HEK293 (cell line): ENCODE measurements around the gene PPP1R12C.

Experiments used
- GLI2 ChIP-seq: fragments of 450-650 bp; formaldehyde crosslinking; IDR thresholded peaks from 2 replicates; pipeline ENCODE4; 2017; ENCODE audit warnings: missing biosample characterization, missing genetic modification characterization, low read depth, borderline replicate concordance
- KLF16 ChIP-seq: fragments of 450-650 bp; formaldehyde crosslinking; IDR thresholded peaks from 2 replicates; pipeline ENCODE4 v1.5.1; 2017; ENCODE audit warnings: missing biosample characterization, missing genetic modification characterization
- MEIS1 ChIP-seq: sonication (generic); formaldehyde crosslinking; IDR thresholded peaks from 2 replicates; pipeline ENCODE4 v1.8.1; 2022; ENCODE audit warnings: missing genetic modification reagents, mild to moderate bottlenecking, borderline replicate concordance
- ZFP69B ChIP-seq: fragments of 450-650 bp; formaldehyde crosslinking; IDR thresholded peaks from 2 replicates; pipeline ENCODE4 v1.5.1; 2016; ENCODE audit warnings: missing biosample characterization, missing genetic modification characterization
- ZNF155 ChIP-seq: fragments of 450-650 bp; formaldehyde crosslinking; IDR thresholded peaks from 2 replicates; pipeline ENCODE4 v1.5.1; 2016; ENCODE audit warnings: missing biosample characterization, missing genetic modification characterization
- ZNF266 ChIP-seq: fragments of 450-650 bp; formaldehyde crosslinking; IDR thresholded peaks from 2 replicates; pipeline ENCODE4 v1.5.1; 2016; ENCODE audit warnings: missing biosample characterization, missing genetic modification characterization, low read depth
- ZNF433 ChIP-seq: fragments of 450-650 bp; formaldehyde crosslinking; IDR thresholded peaks from 2 replicates; pipeline ENCODE4 v1.5.1; 2016; ENCODE audit warnings: missing biosample characterization, missing genetic modification characterization, low read depth
- ZNF530 ChIP-seq: fragments of 450-650 bp; formaldehyde crosslinking; IDR thresholded peaks from 2 replicates; pipeline ENCODE4 v1.5.1; 2016; ENCODE audit warnings: low read depth, missing biosample characterization, missing genetic modification characterization
- ZNF600 ChIP-seq: fragments of 450-650 bp; formaldehyde crosslinking; IDR thresholded peaks from 2 replicates; pipeline ENCODE4 v1.5.1; 2016; ENCODE audit warnings: missing biosample characterization, missing genetic modification characterization
- ZNF677 ChIP-seq: fragments of 450-650 bp; IDR thresholded peaks from 2 replicates; pipeline ENCODE4 v1.5.0; 2018; ENCODE audit warnings: missing biosample characterization, mild to moderate bottlenecking, missing genetic modification characterization, moderate library complexity
- ZNF76 ChIP-seq: fragments of 450-650 bp; formaldehyde crosslinking; IDR thresholded peaks from 2 replicates; pipeline ENCODE4; 2016; ENCODE audit warnings: low read depth, missing biosample characterization, missing genetic modification characterization, borderline replicate concordance
- ZNF837 ChIP-seq: fragments of 450-650 bp; formaldehyde crosslinking; IDR thresholded peaks from 2 replicates; pipeline ENCODE4 v1.5.1; 2016; ENCODE audit warnings: missing biosample characterization, missing genetic modification characterization
- TF ChIP-seq, protein P1 (sequence below): fragments of 450-650 bp; formaldehyde crosslinking; IDR thresholded peaks from 2 replicates; pipeline ENCODE4 v1.5.1; 2016; ENCODE audit warnings: missing biosample characterization, missing genetic modification characterization
- TF ChIP-seq, protein P2 (sequence below): fragments of 450-650 bp; formaldehyde crosslinking; IDR thresholded peaks from 2 replicates; pipeline ENCODE4 v1.5.1; 2017; ENCODE audit warnings: missing biosample characterization, missing genetic modification characterization
- TF ChIP-seq, protein P3 (sequence below): fragments of 450-650 bp; formaldehyde crosslinking; IDR thresholded peaks from 2 replicates; pipeline ENCODE4 v1.5.1; 2016; ENCODE audit warnings: missing biosample characterization, missing genetic modification characterization
- TF ChIP-seq, protein P4 (sequence below): fragments of 450-650 bp; formaldehyde crosslinking; IDR thresholded peaks from 2 replicates; pipeline ENCODE4 v1.5.1; 2016; ENCODE audit warnings: missing biosample characterization, missing genetic modification characterization
- TF ChIP-seq, protein P5 (sequence below): fragments of 450-650 bp; formaldehyde crosslinking; IDR thresholded peaks from 2 replicates; pipeline ENCODE4 v1.5.1; 2016; ENCODE audit warnings: missing biosample characterization, missing genetic modification characterization
- TF ChIP-seq, protein P6 (sequence below): fragments of 450-650 bp; formaldehyde crosslinking; IDR thresholded peaks from 2 replicates; pipeline ENCODE4 v1.5.1; 2016; ENCODE audit warnings: missing biosample characterization, missing genetic modification characterization
- TF ChIP-seq, protein P7 (sequence below): fragments of 450-650 bp; formaldehyde crosslinking; IDR thresholded peaks from 2 replicates; pipeline ENCODE4 v1.5.1; 2016; ENCODE audit warnings: missing biosample characterization, missing genetic modification characterization
- TF ChIP-seq, protein P8 (sequence below): fragments of 450-650 bp; formaldehyde crosslinking; IDR thresholded peaks from 2 replicates; pipeline ENCODE4 v1.5.1; 2017; ENCODE audit warnings: missing biosample characterization, missing genetic modification characterization
- TF ChIP-seq, protein P9 (sequence below): fragments of 450-650 bp; formaldehyde crosslinking; IDR thresholded peaks from 2 replicates; pipeline ENCODE4 v1.5.0; 2017; ENCODE audit warnings: missing biosample characterization, missing genetic modification characterization, borderline replicate concordance

PPP1R12C gene

DNA sequence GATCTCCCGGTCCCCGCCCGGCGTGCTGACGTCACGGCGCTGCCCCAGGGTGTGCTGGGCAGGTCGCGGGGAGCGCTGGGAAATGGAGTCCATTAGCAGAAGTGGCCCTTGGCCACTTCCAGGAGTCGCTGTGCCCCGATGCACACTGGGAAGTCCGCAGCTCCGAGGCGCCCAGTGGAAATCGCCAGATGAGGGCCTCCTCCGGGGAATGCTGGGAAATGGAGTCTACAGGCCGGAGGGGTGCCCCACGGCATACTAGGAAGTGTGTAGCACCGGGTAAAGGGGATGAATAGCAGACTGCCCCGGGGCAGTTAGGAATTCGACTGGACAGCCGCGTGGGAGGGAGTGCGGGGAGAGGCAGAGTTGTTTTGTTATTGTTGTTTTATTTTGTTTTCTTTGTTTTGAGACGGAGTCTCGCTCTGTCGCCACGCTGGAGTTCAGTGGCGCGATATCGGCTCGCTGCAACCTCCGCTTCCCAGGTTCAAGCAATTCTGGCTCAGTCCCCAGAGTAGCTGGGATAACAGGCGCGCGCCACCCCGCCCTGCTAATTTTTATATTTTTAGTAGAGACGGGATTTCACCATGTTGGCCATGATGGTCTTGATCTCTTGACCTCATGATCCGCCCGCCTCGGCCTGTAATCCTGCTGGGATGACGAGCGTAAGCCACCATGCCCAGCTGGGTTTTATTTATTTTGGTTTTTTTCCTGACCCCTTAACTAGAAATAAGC lies 390 bp upstream of the PPP1R12C start (continued):
- TF ChIP-seq, protein P1, sequence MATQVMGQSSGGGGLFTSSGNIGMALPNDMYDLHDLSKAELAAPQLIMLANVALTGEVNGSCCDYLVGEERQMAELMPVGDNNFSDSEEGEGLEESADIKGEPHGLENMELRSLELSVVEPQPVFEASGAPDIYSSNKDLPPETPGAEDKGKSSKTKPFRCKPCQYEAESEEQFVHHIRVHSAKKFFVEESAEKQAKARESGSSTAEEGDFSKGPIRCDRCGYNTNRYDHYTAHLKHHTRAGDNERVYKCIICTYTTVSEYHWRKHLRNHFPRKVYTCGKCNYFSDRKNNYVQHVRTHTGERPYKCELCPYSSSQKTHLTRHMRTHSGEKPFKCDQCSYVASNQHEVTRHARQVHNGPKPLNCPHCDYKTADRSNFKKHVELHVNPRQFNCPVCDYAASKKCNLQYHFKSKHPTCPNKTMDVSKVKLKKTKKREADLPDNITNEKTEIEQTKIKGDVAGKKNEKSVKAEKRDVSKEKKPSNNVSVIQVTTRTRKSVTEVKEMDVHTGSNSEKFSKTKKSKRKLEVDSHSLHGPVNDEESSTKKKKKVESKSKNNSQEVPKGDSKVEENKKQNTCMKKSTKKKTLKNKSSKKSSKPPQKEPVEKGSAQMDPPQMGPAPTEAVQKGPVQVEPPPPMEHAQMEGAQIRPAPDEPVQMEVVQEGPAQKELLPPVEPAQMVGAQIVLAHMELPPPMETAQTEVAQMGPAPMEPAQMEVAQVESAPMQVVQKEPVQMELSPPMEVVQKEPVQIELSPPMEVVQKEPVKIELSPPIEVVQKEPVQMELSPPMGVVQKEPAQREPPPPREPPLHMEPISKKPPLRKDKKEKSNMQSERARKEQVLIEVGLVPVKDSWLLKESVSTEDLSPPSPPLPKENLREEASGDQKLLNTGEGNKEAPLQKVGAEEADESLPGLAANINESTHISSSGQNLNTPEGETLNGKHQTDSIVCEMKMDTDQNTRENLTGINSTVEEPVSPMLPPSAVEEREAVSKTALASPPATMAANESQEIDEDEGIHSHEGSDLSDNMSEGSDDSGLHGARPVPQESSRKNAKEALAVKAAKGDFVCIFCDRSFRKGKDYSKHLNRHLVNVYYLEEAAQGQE (tag by site-specific recombination): peak; percentile 52; the same call in 1 of the 2 replicates
- TF ChIP-seq ZNF530 (tag by site-specific recombination) (no peak), ZNF837 (tag by site-specific recombination) (no peak), GLI2 (tag by site-specific recombination) (no peak), ZNF76 (tag by site-specific recombination) (peak; percentile 99), ZNF677 (tag by site-specific recombination) (no peak), KLF16 (tag by site-specific recombination) (peak; percentile 71), ZNF433 (tag by site-specific recombination) (no peak), ZFP69B (tag by site-specific recombination) (peak; percentile 75), ZNF266 (tag by site-specific recombination) (no peak), ZNF155 (tag by site-specific recombination) (no peak), ZNF600 (peak; percentile 88; the same call in 1 of the 2 replicates), MEIS1 (CRISPR knock-in tag) (no peak)
- TF ChIP-seq, protein P2, sequence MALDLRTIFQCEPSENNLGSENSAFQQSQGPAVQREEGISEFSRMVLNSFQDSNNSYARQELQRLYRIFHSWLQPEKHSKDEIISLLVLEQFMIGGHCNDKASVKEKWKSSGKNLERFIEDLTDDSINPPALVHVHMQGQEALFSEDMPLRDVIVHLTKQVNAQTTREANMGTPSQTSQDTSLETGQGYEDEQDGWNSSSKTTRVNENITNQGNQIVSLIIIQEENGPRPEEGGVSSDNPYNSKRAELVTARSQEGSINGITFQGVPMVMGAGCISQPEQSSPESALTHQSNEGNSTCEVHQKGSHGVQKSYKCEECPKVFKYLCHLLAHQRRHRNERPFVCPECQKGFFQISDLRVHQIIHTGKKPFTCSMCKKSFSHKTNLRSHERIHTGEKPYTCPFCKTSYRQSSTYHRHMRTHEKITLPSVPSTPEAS (tag by site-specific recombination): peak; percentile 83
- TF ChIP-seq, protein P3, sequence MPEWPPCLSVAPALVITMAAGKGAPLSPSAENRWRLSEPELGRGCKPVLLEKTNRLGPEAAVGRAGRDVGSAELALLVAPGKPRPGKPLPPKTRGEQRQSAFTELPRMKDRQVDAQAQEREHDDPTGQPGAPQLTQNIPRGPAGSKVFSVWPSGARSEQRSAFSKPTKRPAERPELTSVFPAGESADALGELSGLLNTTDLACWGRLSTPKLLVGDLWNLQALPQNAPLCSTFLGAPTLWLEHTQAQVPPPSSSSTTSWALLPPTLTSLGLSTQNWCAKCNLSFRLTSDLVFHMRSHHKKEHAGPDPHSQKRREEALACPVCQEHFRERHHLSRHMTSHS (tag by site-specific recombination): no peak
- TF ChIP-seq, protein P4, sequence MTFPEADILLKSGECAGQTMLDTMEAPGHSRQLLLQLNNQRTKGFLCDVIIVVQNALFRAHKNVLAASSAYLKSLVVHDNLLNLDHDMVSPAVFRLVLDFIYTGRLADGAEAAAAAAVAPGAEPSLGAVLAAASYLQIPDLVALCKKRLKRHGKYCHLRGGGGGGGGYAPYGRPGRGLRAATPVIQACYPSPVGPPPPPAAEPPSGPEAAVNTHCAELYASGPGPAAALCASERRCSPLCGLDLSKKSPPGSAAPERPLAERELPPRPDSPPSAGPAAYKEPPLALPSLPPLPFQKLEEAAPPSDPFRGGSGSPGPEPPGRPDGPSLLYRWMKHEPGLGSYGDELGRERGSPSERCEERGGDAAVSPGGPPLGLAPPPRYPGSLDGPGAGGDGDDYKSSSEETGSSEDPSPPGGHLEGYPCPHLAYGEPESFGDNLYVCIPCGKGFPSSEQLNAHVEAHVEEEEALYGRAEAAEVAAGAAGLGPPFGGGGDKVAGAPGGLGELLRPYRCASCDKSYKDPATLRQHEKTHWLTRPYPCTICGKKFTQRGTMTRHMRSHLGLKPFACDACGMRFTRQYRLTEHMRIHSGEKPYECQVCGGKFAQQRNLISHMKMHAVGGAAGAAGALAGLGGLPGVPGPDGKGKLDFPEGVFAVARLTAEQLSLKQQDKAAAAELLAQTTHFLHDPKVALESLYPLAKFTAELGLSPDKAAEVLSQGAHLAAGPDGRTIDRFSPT (tag by site-specific recombination): peak; percentile 89
- TF ChIP-seq, protein P5, sequence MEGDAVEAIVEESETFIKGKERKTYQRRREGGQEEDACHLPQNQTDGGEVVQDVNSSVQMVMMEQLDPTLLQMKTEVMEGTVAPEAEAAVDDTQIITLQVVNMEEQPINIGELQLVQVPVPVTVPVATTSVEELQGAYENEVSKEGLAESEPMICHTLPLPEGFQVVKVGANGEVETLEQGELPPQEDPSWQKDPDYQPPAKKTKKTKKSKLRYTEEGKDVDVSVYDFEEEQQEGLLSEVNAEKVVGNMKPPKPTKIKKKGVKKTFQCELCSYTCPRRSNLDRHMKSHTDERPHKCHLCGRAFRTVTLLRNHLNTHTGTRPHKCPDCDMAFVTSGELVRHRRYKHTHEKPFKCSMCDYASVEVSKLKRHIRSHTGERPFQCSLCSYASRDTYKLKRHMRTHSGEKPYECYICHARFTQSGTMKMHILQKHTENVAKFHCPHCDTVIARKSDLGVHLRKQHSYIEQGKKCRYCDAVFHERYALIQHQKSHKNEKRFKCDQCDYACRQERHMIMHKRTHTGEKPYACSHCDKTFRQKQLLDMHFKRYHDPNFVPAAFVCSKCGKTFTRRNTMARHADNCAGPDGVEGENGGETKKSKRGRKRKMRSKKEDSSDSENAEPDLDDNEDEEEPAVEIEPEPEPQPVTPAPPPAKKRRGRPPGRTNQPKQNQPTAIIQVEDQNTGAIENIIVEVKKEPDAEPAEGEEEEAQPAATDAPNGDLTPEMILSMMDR (tag by site-specific recombination): 0 out of 2 replicates have a peak, but pooled peaks have one; percentile 29
- TF ChIP-seq, protein P6, sequence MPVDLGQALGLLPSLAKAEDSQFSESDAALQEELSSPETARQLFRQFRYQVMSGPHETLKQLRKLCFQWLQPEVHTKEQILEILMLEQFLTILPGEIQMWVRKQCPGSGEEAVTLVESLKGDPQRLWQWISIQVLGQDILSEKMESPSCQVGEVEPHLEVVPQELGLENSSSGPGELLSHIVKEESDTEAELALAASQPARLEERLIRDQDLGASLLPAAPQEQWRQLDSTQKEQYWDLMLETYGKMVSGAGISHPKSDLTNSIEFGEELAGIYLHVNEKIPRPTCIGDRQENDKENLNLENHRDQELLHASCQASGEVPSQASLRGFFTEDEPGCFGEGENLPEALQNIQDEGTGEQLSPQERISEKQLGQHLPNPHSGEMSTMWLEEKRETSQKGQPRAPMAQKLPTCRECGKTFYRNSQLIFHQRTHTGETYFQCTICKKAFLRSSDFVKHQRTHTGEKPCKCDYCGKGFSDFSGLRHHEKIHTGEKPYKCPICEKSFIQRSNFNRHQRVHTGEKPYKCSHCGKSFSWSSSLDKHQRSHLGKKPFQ (tag by site-specific recombination): no peak
- TF ChIP-seq, protein P7, sequence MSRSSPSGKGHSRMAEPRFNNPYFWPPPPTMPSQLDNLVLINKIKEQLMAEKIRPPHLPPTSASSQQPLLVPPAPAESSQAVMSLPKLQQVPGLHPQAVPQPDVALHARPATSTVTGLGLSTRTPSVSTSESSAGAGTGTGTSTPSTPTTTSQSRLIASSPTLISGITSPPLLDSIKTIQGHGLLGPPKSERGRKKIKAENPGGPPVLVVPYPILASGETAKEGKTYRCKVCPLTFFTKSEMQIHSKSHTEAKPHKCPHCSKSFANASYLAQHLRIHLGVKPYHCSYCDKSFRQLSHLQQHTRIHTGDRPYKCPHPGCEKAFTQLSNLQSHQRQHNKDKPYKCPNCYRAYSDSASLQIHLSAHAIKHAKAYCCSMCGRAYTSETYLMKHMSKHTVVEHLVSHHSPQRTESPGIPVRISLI: no peak
- TF ChIP-seq, protein P8, sequence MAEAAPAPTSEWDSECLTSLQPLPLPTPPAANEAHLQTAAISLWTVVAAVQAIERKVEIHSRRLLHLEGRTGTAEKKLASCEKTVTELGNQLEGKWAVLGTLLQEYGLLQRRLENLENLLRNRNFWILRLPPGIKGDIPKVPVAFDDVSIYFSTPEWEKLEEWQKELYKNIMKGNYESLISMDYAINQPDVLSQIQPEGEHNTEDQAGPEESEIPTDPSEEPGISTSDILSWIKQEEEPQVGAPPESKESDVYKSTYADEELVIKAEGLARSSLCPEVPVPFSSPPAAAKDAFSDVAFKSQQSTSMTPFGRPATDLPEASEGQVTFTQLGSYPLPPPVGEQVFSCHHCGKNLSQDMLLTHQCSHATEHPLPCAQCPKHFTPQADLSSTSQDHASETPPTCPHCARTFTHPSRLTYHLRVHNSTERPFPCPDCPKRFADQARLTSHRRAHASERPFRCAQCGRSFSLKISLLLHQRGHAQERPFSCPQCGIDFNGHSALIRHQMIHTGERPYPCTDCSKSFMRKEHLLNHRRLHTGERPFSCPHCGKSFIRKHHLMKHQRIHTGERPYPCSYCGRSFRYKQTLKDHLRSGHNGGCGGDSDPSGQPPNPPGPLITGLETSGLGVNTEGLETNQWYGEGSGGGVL (tag by site-specific recombination): no peak
- TF ChIP-seq, protein P9, sequence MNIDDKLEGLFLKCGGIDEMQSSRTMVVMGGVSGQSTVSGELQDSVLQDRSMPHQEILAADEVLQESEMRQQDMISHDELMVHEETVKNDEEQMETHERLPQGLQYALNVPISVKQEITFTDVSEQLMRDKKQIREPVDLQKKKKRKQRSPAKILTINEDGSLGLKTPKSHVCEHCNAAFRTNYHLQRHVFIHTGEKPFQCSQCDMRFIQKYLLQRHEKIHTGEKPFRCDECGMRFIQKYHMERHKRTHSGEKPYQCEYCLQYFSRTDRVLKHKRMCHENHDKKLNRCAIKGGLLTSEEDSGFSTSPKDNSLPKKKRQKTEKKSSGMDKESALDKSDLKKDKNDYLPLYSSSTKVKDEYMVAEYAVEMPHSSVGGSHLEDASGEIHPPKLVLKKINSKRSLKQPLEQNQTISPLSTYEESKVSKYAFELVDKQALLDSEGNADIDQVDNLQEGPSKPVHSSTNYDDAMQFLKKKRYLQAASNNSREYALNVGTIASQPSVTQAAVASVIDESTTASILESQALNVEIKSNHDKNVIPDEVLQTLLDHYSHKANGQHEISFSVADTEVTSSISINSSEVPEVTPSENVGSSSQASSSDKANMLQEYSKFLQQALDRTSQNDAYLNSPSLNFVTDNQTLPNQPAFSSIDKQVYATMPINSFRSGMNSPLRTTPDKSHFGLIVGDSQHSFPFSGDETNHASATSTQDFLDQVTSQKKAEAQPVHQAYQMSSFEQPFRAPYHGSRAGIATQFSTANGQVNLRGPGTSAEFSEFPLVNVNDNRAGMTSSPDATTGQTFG (tag by site-specific recombination): no peak
